Ascending aorta (tissue), 2 donors: ENCODE data around the gene SLC22A12. TPM values are rescaled to one million over a fixed set of nuclear protein-coding genes. Genes with fewer than 3 reads are reported as not detected.

Source experiments
- DNase-seq, 2 donors: peaks; one replicate each; pipeline ENCODE4 v3.0.0-alpha.2; 2019; ENCODE audit warnings: low spot score in 2 of 2
- H3K27ac ChIP-seq, 2 donors: fragments of 200-600 bp; sonication (generic); one replicate each; pipeline ENCODE4 v1.5.1; 2016 to 2017; ENCODE audit warnings: mild to moderate bottlenecking in 1 of 2
- H3K27me3 ChIP-seq: fragments of 200-600 bp; sonication (generic); one replicate; pipeline ENCODE4 v1.5.1; 2017
- H3K36me3 ChIP-seq, 2 donors: fragments of 200-600 bp; sonication (generic); one replicate each; pipeline ENCODE4 v1.5.1; 2016
- H3K4me1 ChIP-seq, 2 donors: fragments of 200-600 bp; sonication (generic); one replicate each; pipeline ENCODE4 v1.5.1; 2016 to 2017; ENCODE audit warnings: mild to moderate bottlenecking in 1 of 2
- H3K4me3 ChIP-seq, 2 donors: fragments of 200-600 bp; sonication (generic); one replicate each; pipeline ENCODE4 v1.5.1; 2016 to 2017; ENCODE audit warnings: mild to moderate bottlenecking in 1 of 2
- H3K9me3 ChIP-seq, 2 donors: fragments of 200-600 bp; sonication (generic); one replicate each; pipeline ENCODE4 v1.5.1; 2016
- CTCF ChIP-seq, 3 experiments: fragments of 200-600 bp in 2 of 3; fragments of 450-650 bp in 1 of 3; sonication (generic) in 2 of 3; IDR thresholded peaks; one replicate each; pipeline ENCODE4 v1.5.1; 2016 to 2019; ENCODE audit warnings: antibody characterized with exemption in 3 of 3, mild to moderate bottlenecking in 1 of 3, moderate library complexity in 1 of 3
- intact Hi-C: fragments of 100-400 bp; cut with DNase I; formaldehyde crosslinking; loops from one replicate; pipeline ENCODE4 v1.15.1; 2023
- total RNA-seq: library from RNA; depleted of rRNA; stranded (reverse); fragments of >200 nt; gene quantifications from one replicate; pipeline ENCODE4 v1.1.0, GENCODE V29; 2016

The SLC22A12 gene
- total RNA-seq, 1 donor from 2014 or later: not detected

GRCh38 chr11:64647019-64647779, 56.2 kb downstream of the SLC22A12 start:
- DNase-seq: no peak
- intact Hi-C loops: no loop called here
- Histone ChIP-seq H3K4me1 (peaks cover 0 to 4% of the 10 kb centered on the region in 2 donors), H3K9me3 (no peaks in the 10 kb centered on the region), H3K27ac (no peak overlapping the region), H3K4me3 (no peak overlapping the region), H3K27me3 (no peaks in the 10 kb centered on the region), H3K36me3 (peaks cover 0 to 10% of the 10 kb centered on the region in 2 donors)
- TF ChIP-seq CTCF (IDR thresholded peaks at IDR 0.05): no peak

GRCh38 chr11:64648551-64648950, 57.5 kb downstream of the SLC22A12 start:
- no peak overlapping the region for H3K4me3 ChIP-seq
- no peak for TF ChIP-seq CTCF (IDR thresholded peaks at IDR 0.05)
- peaks cover 0 to 10% of the 10 kb centered on the region in 2 donors for H3K36me3 ChIP-seq
- peaks cover 0 to 4% of the 10 kb centered on the region in 2 donors for H3K4me1 ChIP-seq
- no peaks in the 10 kb centered on the region for H3K9me3 ChIP-seq
- no peak overlapping the region for H3K27ac ChIP-seq
- intact Hi-C loops: no loop called here
- no peaks in the 10 kb centered on the region for H3K27me3 ChIP-seq
- DNase-seq: no peak

- DNase-seq: no peak
- Histone ChIP-seq H3K36me3 (peaks cover 0 to 10% of the 10 kb centered on the region in 2 donors), H3K4me1 (no peaks in the 10 kb centered on the region), H3K27me3 (no peaks in the 10 kb centered on the region), H3K9me3 (no peaks in the 10 kb centered on the region), H3K27ac (no peak overlapping the region), H3K4me3 (no peak overlapping the region)
- intact Hi-C loops: no loop called here
- TF ChIP-seq CTCF (IDR thresholded peaks at IDR 0.05): peak in 1 of 3 experiments; percentile 27
Measured at GRCh38 chr11:64649291-64649697, 58.3 kb downstream of the SLC22A12 start.

GRCh38 chr11:64650923-64651523, 60.0 kb downstream of the SLC22A12 start:
- Histone ChIP-seq H3K4me1 (no peaks in the 10 kb centered on the region), H3K4me3 (no peak overlapping the region), H3K27ac (no peak overlapping the region), H3K27me3 (no peaks in the 10 kb centered on the region), H3K9me3 (no peaks in the 10 kb centered on the region), H3K36me3 (peaks cover 0 to 10% of the 10 kb centered on the region in 2 donors)
- intact Hi-C loops: loop anchor here (5.0 kb wide), 2 partner anchors 36 to 294 kb away; partner anchors contain the start of gene RPS6KA4
- no peak for DNase-seq
- peak in 2 of 3 experiments; percentile 18 to 33 for TF ChIP-seq CTCF (IDR thresholded peaks at IDR 0.05)

Other genes with a start within 250 kb of the SLC22A12 start
- gene RPS6KA4, start 232.1 kb upstream of the SLC22A12 start, total RNA-seq: 81.5 TPM
- not detected for gene SLC22A11, start 35.3 kb upstream of the SLC22A12 start, total RNA-seq
- 26.0 TPM for gene NRXN2, start 132.0 kb downstream of the SLC22A12 start, total RNA-seq
- 44.2 TPM for gene RASGRP2, start 152.9 kb downstream of the SLC22A12 start, total RNA-seq
- gene PYGM, start 168.8 kb downstream of the SLC22A12 start, total RNA-seq: 13.9 TPM
- 332 TPM for gene SF1, start 187.3 kb downstream of the SLC22A12 start, total RNA-seq
- gene MAP4K2, start 212.0 kb downstream of the SLC22A12 start, total RNA-seq: 34.0 TPM
- 36.6 TPM for gene MEN1, start 219.3 kb downstream of the SLC22A12 start, total RNA-seq